Measurements from ENCODE around the gene ANK3. TPM values are rescaled to one million over a fixed set of nuclear protein-coding genes. Genes with fewer than 3 reads are reported as not detected.

Gene ANK3
- total RNA-seq, 1 donor from 2014 or later = 65.3 TPM

GRCh38 chr10:60230892-60231291 lies 158.8 kb downstream of the ANK3 start:
- Histone ChIP-seq H3K27ac (no peak overlapping the region), H3K4me1 (no peaks in the 10 kb centered on the region)
- intact Hi-C loops (cut with DNase I) = no loop called here

GRCh38 chr10:60224066-60224705 lies 165.5 kb downstream of the ANK3 start:
- Histone ChIP-seq H3K36me3 (no peaks in the 10 kb centered on the region), H3K27ac (no peak overlapping the region), H3K9me3 (no peaks in the 10 kb centered on the region), H3K27me3 (no peaks in the 10 kb centered on the region), H3K4me1 (no peaks in the 10 kb centered on the region), H3K4me3 (no peak overlapping the region)
- no peak for TF ChIP-seq POLR2AphosphoS5 (IDR thresholded peaks at IDR 0.05; ENCODE audit: insufficient read depth in 1 of 2, low read depth in 1 of 2)
- TF ChIP-seq POLR2A (IDR thresholded peaks at IDR 0.05) = no peak
- TF ChIP-seq CTCF (IDR thresholded peaks at IDR 0.05) = no peak
- no peak for DNase-seq (ENCODE audit: extremely low spot score in 2 of 2)
- intact Hi-C loops (cut with DNase I) = no loop called here

More at GRCh38 chr10:60230892-60231291, 158.8 kb downstream of the ANK3 start:
- no peak for DNase-seq (ENCODE audit: extremely low spot score in 2 of 2)
- H3K9me3 ChIP-seq = no peaks in the 10 kb centered on the region
- no peaks in the 10 kb centered on the region for H3K36me3 ChIP-seq
- TF ChIP-seq CTCF (IDR thresholded peaks at IDR 0.05) (no peak), POLR2AphosphoS5 (IDR thresholded peaks at IDR 0.05; ENCODE audit: insufficient read depth in 1 of 2, low read depth in 1 of 2) (no peak), POLR2A (IDR thresholded peaks at IDR 0.05) (no peak)
- no peak overlapping the region for H3K4me3 ChIP-seq
- H3K27me3 ChIP-seq = no peaks in the 10 kb centered on the region

- H3K4me1 ChIP-seq = no peaks in the 10 kb centered on the region
- TF ChIP-seq CTCF (IDR thresholded peaks at IDR 0.05) (no peak), POLR2A (IDR thresholded peaks at IDR 0.05) (no peak), POLR2AphosphoS5 (IDR thresholded peaks at IDR 0.05; ENCODE audit: insufficient read depth in 1 of 2, low read depth in 1 of 2) (no peak)
- no peaks in the 10 kb centered on the region for H3K9me3 ChIP-seq
- H3K27me3 ChIP-seq = no peaks in the 10 kb centered on the region
- DNase-seq (ENCODE audit: extremely low spot score in 2 of 2) = no peak
- H3K4me3 ChIP-seq = no peak overlapping the region
- H3K27ac ChIP-seq = no peak overlapping the region
- intact Hi-C loops (cut with DNase I) = no loop called here
- no peaks in the 10 kb centered on the region for H3K36me3 ChIP-seq
Observed at GRCh38 chr10:60222047-60222446, 167.6 kb downstream of the ANK3 start.

GRCh38 chr10:60212195-60212594 lies 177.5 kb downstream of the ANK3 start:
- Histone ChIP-seq H3K27ac (no peak overlapping the region), H3K27me3 (no peaks in the 10 kb centered on the region), H3K9me3 (no peaks in the 10 kb centered on the region), H3K4me1 (no peaks in the 10 kb centered on the region), H3K36me3 (no peaks in the 10 kb centered on the region), H3K4me3 (no peak overlapping the region)
- intact Hi-C loops (cut with DNase I) = no loop called here
- no peak for DNase-seq (ENCODE audit: extremely low spot score in 2 of 2)
- TF ChIP-seq POLR2AphosphoS5 (IDR thresholded peaks at IDR 0.05; ENCODE audit: insufficient read depth in 1 of 2, low read depth in 1 of 2) = no peak
- no peak for TF ChIP-seq CTCF (IDR thresholded peaks at IDR 0.05)
- no peak for TF ChIP-seq POLR2A (IDR thresholded peaks at IDR 0.05)

GRCh38 chr10:60209874-60210570 lies 179.7 kb downstream of the ANK3 start:
- TF ChIP-seq CTCF (IDR thresholded peaks at IDR 0.05) = no peak
- TF ChIP-seq POLR2A (IDR thresholded peaks at IDR 0.05) = no peak
- no peak for TF ChIP-seq POLR2AphosphoS5 (IDR thresholded peaks at IDR 0.05; ENCODE audit: insufficient read depth in 1 of 2, low read depth in 1 of 2)
- no peaks in the 10 kb centered on the region for H3K36me3 ChIP-seq
- no peaks in the 10 kb centered on the region for H3K9me3 ChIP-seq
- H3K4me1 ChIP-seq = no peaks in the 10 kb centered on the region
- H3K27me3 ChIP-seq = no peaks in the 10 kb centered on the region
- H3K27ac ChIP-seq = no peak overlapping the region
- H3K4me3 ChIP-seq = no peak overlapping the region
- intact Hi-C loops (cut with DNase I) = loop anchor here (10.0 kb wide), 1 partner anchor 95 kb away; no protein-coding TSS in a partner anchor
- no peak for DNase-seq (ENCODE audit: extremely low spot score in 2 of 2)

Measured in vagina (tissue), 2 donors.